Measurements from ENCODE around the gene UBTD1.

UBTD1 gene

GRCh38 chr10:97515271-97515978 lies 16.7 kb downstream of the UBTD1 start:
- DNase-seq (ENCODE audit: extremely low read depth, low read depth), result no peak
- no peak for TF ChIP-seq CTCF (IDR thresholded peaks at IDR 0.05; ENCODE audit: low read depth, low read length)

DNA sequence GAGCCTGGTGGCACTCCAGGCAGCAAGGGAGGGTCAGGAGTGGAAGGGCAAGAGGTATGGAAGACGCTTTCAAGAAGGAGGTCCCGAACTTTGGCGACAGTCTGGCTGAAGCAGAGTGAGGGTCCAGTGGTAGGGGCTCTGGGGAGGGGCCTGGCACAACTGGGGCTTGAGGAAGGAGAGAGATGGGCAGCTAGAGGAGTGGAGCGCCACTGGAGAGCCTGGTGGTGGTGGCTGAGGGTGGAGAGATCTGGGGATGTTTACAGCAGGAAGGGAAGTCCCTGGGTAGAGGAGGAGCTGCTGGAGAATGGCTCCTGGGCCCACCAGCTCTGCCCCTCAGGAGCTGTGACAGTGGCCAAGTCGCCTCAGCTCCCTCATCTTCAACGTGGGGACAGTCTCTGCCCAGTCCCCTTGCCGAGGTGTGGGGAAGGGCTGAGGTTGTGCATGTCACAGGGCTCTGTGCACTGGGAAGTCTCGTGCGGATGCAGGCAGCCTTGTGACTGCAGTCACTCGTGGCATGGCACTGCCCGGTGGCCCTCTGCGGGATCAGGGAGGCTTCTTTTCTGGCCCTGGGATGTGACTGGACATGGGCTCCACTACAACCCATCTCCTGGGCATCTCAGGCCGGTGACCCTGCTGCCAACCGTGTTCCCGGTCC lies 18.5 kb downstream of the UBTD1 start:
- TF ChIP-seq CTCF (IDR thresholded peaks at IDR 0.05; ENCODE audit: low read depth, low read length), result no peak
- DNase-seq (ENCODE audit: extremely low read depth, low read depth), result no peak

DNA sequence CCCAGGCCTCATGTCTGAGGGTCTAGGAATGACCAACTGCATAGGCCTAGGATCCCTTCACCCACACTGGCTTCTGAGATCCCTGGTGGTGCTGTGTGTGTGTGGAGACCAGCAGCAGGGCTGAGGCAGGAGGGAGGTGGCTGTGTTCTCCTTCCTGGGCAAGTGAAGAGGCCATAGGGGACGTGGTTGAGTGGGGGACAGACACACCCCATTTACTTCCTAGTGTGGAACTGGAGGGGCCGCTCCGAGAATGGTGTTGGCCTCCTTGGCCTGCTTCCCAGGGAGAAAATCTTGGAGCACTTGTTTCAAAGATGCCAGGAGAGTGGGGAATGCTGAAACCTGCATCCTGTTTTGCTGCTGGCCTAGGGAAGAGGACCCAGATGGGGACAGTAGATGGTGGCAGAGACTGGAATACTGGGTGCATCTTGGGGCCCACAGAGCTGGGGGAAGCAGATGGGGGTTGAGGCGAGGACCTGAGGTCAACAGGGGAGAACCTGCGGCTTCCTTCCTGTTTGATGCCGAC lies 19.1 kb downstream of the UBTD1 start:
- TF ChIP-seq CTCF (IDR thresholded peaks at IDR 0.05; ENCODE audit: low read depth, low read length), result no peak
- DNase-seq (ENCODE audit: extremely low read depth, low read depth), result no peak

DNA sequence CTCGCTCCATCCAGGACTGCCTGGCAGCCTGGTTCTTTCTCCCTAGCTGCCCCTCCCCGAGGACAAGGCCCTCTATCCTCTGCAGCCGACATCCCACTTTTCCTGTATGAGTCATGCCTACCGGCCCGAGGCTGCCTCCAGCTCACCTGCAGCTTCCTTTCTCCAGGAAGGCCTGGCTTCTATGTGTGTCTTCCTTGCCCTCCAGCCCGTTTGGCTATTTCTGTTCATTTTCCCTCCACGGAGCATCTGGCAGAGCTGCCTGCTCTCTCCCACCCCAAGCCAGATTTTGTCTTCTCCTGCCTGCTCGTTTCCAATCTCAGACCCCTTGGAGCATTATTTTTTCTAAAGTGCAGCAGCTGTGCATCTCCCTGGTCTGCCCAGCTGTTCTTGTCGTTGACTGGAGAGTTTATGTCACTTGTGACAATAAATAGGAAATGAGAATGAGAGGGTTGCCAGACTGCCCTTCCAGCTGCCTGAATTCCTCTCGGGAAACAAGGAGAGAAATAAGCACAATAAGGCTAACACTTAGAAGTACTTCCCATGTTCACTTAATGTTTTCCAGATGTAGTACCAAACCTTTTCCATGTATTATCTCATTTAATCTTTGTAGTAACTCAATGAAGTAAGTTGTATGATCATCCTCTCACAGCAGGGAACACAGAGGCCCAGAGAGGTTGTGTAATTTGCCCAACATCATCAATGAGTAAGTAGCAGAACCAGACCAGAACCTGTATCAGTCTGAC lies 19.7 kb downstream of the UBTD1 start:
- DNase-seq (ENCODE audit: extremely low read depth, low read depth), result no peak
- TF ChIP-seq CTCF (IDR thresholded peaks at IDR 0.05; ENCODE audit: low read depth, low read length), result no peak

DNA sequence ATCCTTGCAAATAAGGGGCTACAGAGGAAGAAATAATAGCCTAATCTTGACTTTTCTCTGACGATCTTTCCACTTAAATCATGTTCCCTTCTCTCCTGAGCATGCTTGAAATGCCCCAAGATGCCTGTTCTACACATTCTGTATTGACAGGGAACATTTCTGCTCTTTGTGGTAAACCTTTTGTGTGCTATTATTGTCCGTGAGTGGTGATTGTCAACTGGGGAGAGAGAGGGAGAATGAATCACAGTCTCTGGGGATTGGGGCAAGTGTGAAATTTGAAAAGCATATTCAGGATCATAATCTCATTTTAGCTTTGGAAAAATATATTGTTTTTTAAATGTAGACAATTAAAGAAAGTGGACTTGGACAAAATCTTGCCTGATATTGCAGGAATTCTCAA lies 20.6 kb downstream of the UBTD1 start:
- no peak for DNase-seq (ENCODE audit: extremely low read depth, low read depth)
- TF ChIP-seq CTCF (IDR thresholded peaks at IDR 0.05; ENCODE audit: low read depth, low read length), result no peak

- no peak for DNase-seq (ENCODE audit: extremely low read depth, low read depth)
- no peak for TF ChIP-seq CTCF (IDR thresholded peaks at IDR 0.05; ENCODE audit: low read depth, low read length)
Measured at GRCh38 chr10:97520520-97520919, 21.8 kb downstream of the UBTD1 start.
